GM12873 (cell line): ENCODE measurements around the gene RAPH1.

Source experiments
- TF ChIP-seq, protein P1 (sequence below): IDR thresholded peaks from 2 replicates; pipeline ENCODE4 v1.5.1; 2012; ENCODE audit warnings: low read depth, mild to moderate bottlenecking, moderate library complexity, low read length, control low read depth; ENCODE audit not compliant: insufficient read depth; ENCODE audit errors: missing control alignments

The RAPH1 gene, protein sequence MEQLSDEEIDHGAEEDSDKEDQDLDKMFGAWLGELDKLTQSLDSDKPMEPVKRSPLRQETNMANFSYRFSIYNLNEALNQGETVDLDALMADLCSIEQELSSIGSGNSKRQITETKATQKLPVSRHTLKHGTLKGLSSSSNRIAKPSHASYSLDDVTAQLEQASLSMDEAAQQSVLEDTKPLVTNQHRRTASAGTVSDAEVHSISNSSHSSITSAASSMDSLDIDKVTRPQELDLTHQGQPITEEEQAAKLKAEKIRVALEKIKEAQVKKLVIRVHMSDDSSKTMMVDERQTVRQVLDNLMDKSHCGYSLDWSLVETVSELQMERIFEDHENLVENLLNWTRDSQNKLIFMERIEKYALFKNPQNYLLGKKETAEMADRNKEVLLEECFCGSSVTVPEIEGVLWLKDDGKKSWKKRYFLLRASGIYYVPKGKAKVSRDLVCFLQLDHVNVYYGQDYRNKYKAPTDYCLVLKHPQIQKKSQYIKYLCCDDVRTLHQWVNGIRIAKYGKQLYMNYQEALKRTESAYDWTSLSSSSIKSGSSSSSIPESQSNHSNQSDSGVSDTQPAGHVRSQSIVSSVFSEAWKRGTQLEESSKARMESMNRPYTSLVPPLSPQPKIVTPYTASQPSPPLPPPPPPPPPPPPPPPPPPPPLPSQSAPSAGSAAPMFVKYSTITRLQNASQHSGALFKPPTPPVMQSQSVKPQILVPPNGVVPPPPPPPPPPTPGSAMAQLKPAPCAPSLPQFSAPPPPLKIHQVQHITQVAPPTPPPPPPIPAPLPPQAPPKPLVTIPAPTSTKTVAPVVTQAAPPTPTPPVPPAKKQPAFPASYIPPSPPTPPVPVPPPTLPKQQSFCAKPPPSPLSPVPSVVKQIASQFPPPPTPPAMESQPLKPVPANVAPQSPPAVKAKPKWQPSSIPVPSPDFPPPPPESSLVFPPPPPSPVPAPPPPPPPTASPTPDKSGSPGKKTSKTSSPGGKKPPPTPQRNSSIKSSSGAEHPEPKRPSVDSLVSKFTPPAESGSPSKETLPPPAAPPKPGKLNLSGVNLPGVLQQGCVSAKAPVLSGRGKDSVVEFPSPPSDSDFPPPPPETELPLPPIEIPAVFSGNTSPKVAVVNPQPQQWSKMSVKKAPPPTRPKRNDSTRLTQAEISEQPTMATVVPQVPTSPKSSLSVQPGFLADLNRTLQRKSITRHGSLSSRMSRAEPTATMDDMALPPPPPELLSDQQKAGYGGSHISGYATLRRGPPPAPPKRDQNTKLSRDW

GRCh38 chr2:203535078-203535783, at the start of gene RAPH1:
Gene RAPH1, minus strand, starts transcription at chr2:203535301. Its CDS starts 39,948 bp downstream, at chr2:203495353.
- TF ChIP-seq, protein P1, sequence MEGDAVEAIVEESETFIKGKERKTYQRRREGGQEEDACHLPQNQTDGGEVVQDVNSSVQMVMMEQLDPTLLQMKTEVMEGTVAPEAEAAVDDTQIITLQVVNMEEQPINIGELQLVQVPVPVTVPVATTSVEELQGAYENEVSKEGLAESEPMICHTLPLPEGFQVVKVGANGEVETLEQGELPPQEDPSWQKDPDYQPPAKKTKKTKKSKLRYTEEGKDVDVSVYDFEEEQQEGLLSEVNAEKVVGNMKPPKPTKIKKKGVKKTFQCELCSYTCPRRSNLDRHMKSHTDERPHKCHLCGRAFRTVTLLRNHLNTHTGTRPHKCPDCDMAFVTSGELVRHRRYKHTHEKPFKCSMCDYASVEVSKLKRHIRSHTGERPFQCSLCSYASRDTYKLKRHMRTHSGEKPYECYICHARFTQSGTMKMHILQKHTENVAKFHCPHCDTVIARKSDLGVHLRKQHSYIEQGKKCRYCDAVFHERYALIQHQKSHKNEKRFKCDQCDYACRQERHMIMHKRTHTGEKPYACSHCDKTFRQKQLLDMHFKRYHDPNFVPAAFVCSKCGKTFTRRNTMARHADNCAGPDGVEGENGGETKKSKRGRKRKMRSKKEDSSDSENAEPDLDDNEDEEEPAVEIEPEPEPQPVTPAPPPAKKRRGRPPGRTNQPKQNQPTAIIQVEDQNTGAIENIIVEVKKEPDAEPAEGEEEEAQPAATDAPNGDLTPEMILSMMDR = no peak

DNA sequence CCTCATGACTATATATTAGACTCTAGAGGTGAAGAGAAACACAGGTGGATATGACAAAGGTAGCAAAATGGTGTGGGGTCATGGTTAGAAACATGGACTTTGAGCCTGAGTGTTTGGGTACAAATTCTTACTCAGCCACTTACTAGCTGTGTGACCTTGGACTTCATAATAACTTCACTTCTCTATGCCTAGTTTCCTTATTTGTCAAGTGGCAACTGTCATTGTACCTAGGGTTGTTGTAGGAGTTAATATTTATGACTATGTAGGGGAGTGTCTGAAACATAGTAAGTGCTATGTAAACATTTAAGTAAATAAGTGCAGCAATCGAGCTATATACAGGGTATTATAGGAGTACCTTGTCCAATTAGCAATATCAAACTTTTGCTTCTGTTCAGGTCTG, 49.7 kb upstream of the RAPH1 start:
- TF ChIP-seq, protein P1 = no peak

- TF ChIP-seq, protein P1 = no peak
Measured at GRCh38 chr2:203583701-203584100, 48.6 kb upstream of the RAPH1 start.

GRCh38 chr2:203583084-203583695, 48.1 kb upstream of the RAPH1 start:
- TF ChIP-seq, protein P1 = no peak

GRCh38 chr2:203582468-203582867, 47.4 kb upstream of the RAPH1 start:
- TF ChIP-seq, protein P1 = no peak

GRCh38 chr2:203580844-203581243, 45.7 kb upstream of the RAPH1 start:
- TF ChIP-seq, protein P1 = no peak
